Thoracic aorta (tissue), 2 donors: ENCODE measurements around the gene ITGB7. TPM values are rescaled to one million over a fixed set of nuclear protein-coding genes. Genes with fewer than 3 reads are reported as not detected.

Experiments
- ATAC-seq: fragments of 150-250 bp; one replicate; pipeline ENCODE4 v1.8.0; 2017; ENCODE audit warnings: low read depth; ENCODE audit not compliant: insufficient number of reproducible peaks, low FRiP score
- DNase-seq: peaks from one replicate; pipeline ENCODE4 v3.0.0-alpha.2; 2020; ENCODE audit warnings: low spot score
- H3K27ac ChIP-seq, 2 donors: fragments of 200-600 bp; sonication (generic); 1 replicate in 1 of 2; 2 replicates in 1 of 2; pipeline ENCODE4 v1.5.1; 2016; ENCODE audit warnings: mild to moderate bottlenecking in 2 of 2, moderate library complexity in 2 of 2
- H3K27me3 ChIP-seq: fragments of 200-600 bp; sonication (generic); replicated peaks from 2 replicates; pipeline ENCODE4 v1.6.0; 2016; ENCODE audit warnings: mild to moderate bottlenecking; ENCODE audit not compliant: insufficient read depth
- H3K36me3 ChIP-seq: fragments of 200-600 bp; sonication (generic); one replicate; pipeline ENCODE4 v1.5.1; 2016
- H3K4me1 ChIP-seq, 2 donors: fragments of 200-600 bp; sonication (generic); 1 replicate in 1 of 2; 2 replicates in 1 of 2; pipeline versions ENCODE4 v1.5.1 to v1.6.0; 2016; ENCODE audit warnings: low read depth in 2 of 2, mild to moderate bottlenecking in 1 of 2; ENCODE audit not compliant: control insufficient read depth in 1 of 2
- H3K4me3 ChIP-seq: fragments of 200-600 bp; sonication (generic); 2 replicates; pipeline ENCODE4 v1.5.1; 2016; ENCODE audit warnings: mild to moderate bottlenecking
- H3K9me3 ChIP-seq: fragments of 200-600 bp; sonication (generic); 2 replicates; pipeline ENCODE4 v1.5.1; 2016
- total RNA-seq, 2 donors: library from RNA; depleted of rRNA; stranded (reverse); fragments of >200 nt; gene quantifications; one replicate each; pipeline versions ENCODE4 v1.1.0 to v1.2.3, GENCODE V29; 2016
- TF ChIP-seq, protein P1 (sequence below): fragments of 200-600 bp; sonication (generic); IDR thresholded peaks from one replicate; pipeline ENCODE4 v1.5.1; 2019; ENCODE audit warnings: antibody characterized with exemption

ITGB7 gene
- total RNA-seq, 2 donors from 2014 or later = 2.1 to 8.3 TPM

GRCh38 chr12:53224061-53224896 lies 17.2 kb upstream of the ITGB7 start:
- TF ChIP-seq, protein P1, sequence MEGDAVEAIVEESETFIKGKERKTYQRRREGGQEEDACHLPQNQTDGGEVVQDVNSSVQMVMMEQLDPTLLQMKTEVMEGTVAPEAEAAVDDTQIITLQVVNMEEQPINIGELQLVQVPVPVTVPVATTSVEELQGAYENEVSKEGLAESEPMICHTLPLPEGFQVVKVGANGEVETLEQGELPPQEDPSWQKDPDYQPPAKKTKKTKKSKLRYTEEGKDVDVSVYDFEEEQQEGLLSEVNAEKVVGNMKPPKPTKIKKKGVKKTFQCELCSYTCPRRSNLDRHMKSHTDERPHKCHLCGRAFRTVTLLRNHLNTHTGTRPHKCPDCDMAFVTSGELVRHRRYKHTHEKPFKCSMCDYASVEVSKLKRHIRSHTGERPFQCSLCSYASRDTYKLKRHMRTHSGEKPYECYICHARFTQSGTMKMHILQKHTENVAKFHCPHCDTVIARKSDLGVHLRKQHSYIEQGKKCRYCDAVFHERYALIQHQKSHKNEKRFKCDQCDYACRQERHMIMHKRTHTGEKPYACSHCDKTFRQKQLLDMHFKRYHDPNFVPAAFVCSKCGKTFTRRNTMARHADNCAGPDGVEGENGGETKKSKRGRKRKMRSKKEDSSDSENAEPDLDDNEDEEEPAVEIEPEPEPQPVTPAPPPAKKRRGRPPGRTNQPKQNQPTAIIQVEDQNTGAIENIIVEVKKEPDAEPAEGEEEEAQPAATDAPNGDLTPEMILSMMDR = no peak
- ATAC-seq (no peak), DNase-seq (no peak)
- H3K27me3 ChIP-seq = no peaks in the 10 kb centered on the region
- H3K4me1 ChIP-seq = peaks cover 27 to 57% of the 10 kb centered on the region in 2 donors
- peaks cover 3% of the 10 kb centered on the region for H3K36me3 ChIP-seq
- H3K4me3 ChIP-seq = no peak overlapping the region
- no peaks in the 10 kb centered on the region for H3K9me3 ChIP-seq
- peak overlapping the region; percentile 97 to 99 for H3K27ac ChIP-seq

DNA sequence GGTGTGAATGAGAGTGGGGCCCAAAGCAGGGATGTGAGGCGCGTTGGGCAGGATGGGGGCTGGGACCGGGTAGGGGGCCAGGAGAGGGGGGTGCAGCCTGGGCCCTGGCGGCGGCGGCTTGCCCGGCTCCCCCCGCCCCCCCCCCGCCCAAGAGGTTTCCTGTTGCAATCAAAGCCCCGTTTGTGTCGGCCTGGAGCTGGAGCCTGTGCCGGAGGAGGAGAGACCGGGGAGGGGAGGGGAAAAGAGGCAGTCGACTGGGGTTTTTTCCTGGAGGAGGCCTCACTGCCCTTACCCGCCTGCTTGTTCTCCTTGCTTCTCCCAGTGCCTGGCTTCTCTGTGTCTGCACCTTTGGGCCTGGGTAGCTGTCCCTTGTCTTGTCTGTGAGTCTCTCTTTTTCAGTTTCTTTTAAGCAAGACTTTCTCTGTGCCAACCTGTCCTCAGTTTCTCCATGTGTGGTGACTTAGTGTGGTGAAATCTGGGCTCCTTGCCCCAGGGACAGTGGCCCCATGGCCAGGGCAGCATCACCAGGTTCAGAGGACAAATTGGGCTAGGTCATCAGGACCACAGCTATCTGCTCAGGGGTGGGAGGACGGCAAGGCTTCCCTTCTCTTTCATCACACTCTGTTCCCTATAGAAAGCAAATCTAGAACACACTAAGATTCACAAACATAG lies 16.5 kb upstream of the ITGB7 start:
- no peaks in the 10 kb centered on the region for H3K9me3 ChIP-seq
- TF ChIP-seq, protein P1 = no peak
- peak overlapping the region; percentile 97 to 99 for H3K27ac ChIP-seq
- DNase-seq (no peak), ATAC-seq (no peak)
- peak overlapping the region; percentile 4 for H3K4me3 ChIP-seq
- peaks cover 26 to 49% of the 10 kb centered on the region in 2 donors for H3K4me1 ChIP-seq
- H3K36me3 ChIP-seq = peaks cover 3% of the 10 kb centered on the region
- no peaks in the 10 kb centered on the region for H3K27me3 ChIP-seq

DNA sequence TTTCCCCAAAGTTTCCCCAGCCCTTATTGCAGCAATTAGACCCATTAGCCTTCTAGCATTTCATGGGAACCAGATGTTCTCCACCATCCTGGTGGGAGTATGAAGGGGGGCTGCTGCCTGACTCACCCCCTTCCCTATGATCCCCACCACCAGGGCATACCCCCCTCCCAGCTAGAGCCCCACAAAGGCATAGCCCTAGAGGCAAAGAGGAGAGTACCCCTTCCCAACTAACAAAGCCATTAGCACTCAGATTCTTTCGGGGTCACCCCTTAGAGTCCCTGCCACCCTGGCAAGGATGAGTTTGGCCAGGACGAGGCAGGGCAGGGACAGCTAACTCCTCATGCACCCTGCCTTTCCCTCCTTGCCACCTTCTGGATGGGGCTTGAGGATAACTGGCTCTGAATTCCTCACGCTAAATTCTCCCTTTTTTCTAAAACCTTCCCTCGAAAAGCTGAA lies 15.8 kb upstream of the ITGB7 start:
- no peak for DNase-seq
- TF ChIP-seq, protein P1 = no peak
- H3K36me3 ChIP-seq = peaks cover 3% of the 10 kb centered on the region
- no peaks in the 10 kb centered on the region for H3K27me3 ChIP-seq
- H3K4me3 ChIP-seq = peak overlapping the region; percentile 4
- no peak for ATAC-seq
- H3K27ac ChIP-seq = peak overlapping the region; percentile 97 to 99
- H3K4me1 ChIP-seq = peaks cover 32 to 53% of the 10 kb centered on the region in 2 donors
- no peaks in the 10 kb centered on the region for H3K9me3 ChIP-seq

- DNase-seq (no peak), ATAC-seq (no peak)
- H3K27me3 ChIP-seq = no peaks in the 10 kb centered on the region
- H3K27ac ChIP-seq = peak overlapping the region; percentile 97 to 99
- H3K9me3 ChIP-seq = no peaks in the 10 kb centered on the region
- TF ChIP-seq, protein P1 = no peak
- peak overlapping the region; percentile 82 for H3K4me3 ChIP-seq
- peaks cover 3% of the 10 kb centered on the region for H3K36me3 ChIP-seq
- H3K4me1 ChIP-seq = peaks cover 38 to 59% of the 10 kb centered on the region in 2 donors
Measured at GRCh38 chr12:53222170-53222721, 15.2 kb upstream of the ITGB7 start.
